HUES48 (cell line): ENCODE measurements around the gene DDX11.
"Not testable (repeated sequence)": the region's sequence is repeated elsewhere in the genome, so short reads cannot be mapped to it uniquely, and the experiment has no call there.

ENCODE experiments used
- H3K27ac ChIP-seq: one replicate; pipeline ENCODE4 v1.7.0; 2013; ENCODE audit warnings: low read depth, low read length, inconsistent platforms
- H3K27me3 ChIP-seq: 2 replicates; pipeline ENCODE4 v1.6.1; 2013; ENCODE audit warnings: mild to moderate bottlenecking, low read length; ENCODE audit not compliant: control insufficient read depth, insufficient read depth
- H3K36me3 ChIP-seq: 2 replicates; pipeline ENCODE4 v1.6.1; 2013; ENCODE audit warnings: low read length; ENCODE audit not compliant: control insufficient read depth, insufficient read depth
- H3K4me1 ChIP-seq: 2 replicates; pipeline ENCODE4 v1.6.1; 2013; ENCODE audit warnings: mild to moderate bottlenecking, low read length; ENCODE audit not compliant: control insufficient read depth, insufficient read depth
- H3K4me3 ChIP-seq: 2 replicates; pipeline ENCODE4 v1.5.1; 2013; ENCODE audit warnings: mild to moderate bottlenecking, low read depth, low read length
- H3K9ac ChIP-seq: 2 replicates; pipeline ENCODE4 v1.6.1; 2013; ENCODE audit warnings: mild to moderate bottlenecking, low read depth, low read length, moderate library complexity
- H3K9me3 ChIP-seq: 2 replicates; pipeline ENCODE4 v1.6.1; 2013; ENCODE audit warnings: low read length; ENCODE audit not compliant: control insufficient read depth, insufficient read depth

Gene DDX11

GRCh38 chr12:31073527-31074332 lies at the start of gene DDX11:
Gene DDX11 (plus strand): TSS chr12:31073860. CDS start chr12:31078394, 4,534 bp downstream.
- peak within 1 kb of the TSS; percentile 95 for H3K27ac ChIP-seq
- H3K9ac ChIP-seq = peak within 1 kb of the TSS; percentile 72
- not testable (repeated sequence) for H3K4me1 ChIP-seq, H3K9me3 ChIP-seq, H3K36me3 ChIP-seq, H3K27me3 ChIP-seq
- peak within 1 kb of the TSS; percentile 82 for H3K4me3 ChIP-seq

- Histone ChIP-seq H3K4me3 (no peak overlapping the region), H3K27me3 (no peaks in the 10 kb centered on the region), H3K4me1 (peaks cover 4% of the 10 kb centered on the region; the same call in 1 of the 2 replicates), H3K9ac (no peak overlapping the region), H3K9me3 (no peaks in the 10 kb centered on the region), H3K36me3 (no peaks in the 10 kb centered on the region), H3K27ac (no peak overlapping the region)
Observed at GRCh38 chr12:31026202-31026601, 47.5 kb upstream of the DDX11 start.

- H3K36me3 ChIP-seq, H3K27ac ChIP-seq: not testable (repeated sequence)
Observed at GRCh38 chr12:31027006-31027405, 46.7 kb upstream of the DDX11 start.

GRCh38 chr12:31029468-31029867 lies 44.2 kb upstream of the DDX11 start:
- Histone ChIP-seq H3K9me3 (no peaks in the 10 kb centered on the region), H3K4me3 (no peak overlapping the region), H3K36me3 (no peaks in the 10 kb centered on the region), H3K27ac (no peak overlapping the region), H3K4me1 (peaks cover 4% of the 10 kb centered on the region; the same call in 1 of the 2 replicates), H3K9ac (no peak overlapping the region), H3K27me3 (no peaks in the 10 kb centered on the region)

More at GRCh38 chr12:31027006-31027405, 46.7 kb upstream of the DDX11 start:
- H3K27me3 ChIP-seq, H3K9ac ChIP-seq, H3K4me3 ChIP-seq, H3K9me3 ChIP-seq, H3K4me1 ChIP-seq: not testable (repeated sequence)

GRCh38 chr12:31029916-31030562 lies 43.6 kb upstream of the DDX11 start:
- Histone ChIP-seq H3K36me3 (no peaks in the 10 kb centered on the region), H3K27me3 (no peaks in the 10 kb centered on the region), H3K9ac (no peak overlapping the region), H3K4me1 (peaks cover 4% of the 10 kb centered on the region; the same call in 1 of the 2 replicates), H3K9me3 (no peaks in the 10 kb centered on the region), H3K4me3 (no peak overlapping the region), H3K27ac (no peak overlapping the region)

- no peak overlapping the region for H3K4me3 ChIP-seq
- H3K4me1 ChIP-seq = peaks cover 4% of the 10 kb centered on the region; the same call in 1 of the 2 replicates
- H3K9ac ChIP-seq = no peak overlapping the region
- H3K27me3 ChIP-seq = no peaks in the 10 kb centered on the region
- no peaks in the 10 kb centered on the region for H3K36me3 ChIP-seq
- H3K27ac ChIP-seq = no peak overlapping the region
- no peaks in the 10 kb centered on the region for H3K9me3 ChIP-seq
Observed at GRCh38 chr12:31031951-31032335, 41.7 kb upstream of the DDX11 start.

GRCh38 chr12:31033146-31033545 lies 40.5 kb upstream of the DDX11 start:
- no peaks in the 10 kb centered on the region for H3K9me3 ChIP-seq
- H3K36me3 ChIP-seq = no peaks in the 10 kb centered on the region
- H3K9ac ChIP-seq = no peak overlapping the region
- H3K27me3 ChIP-seq = no peaks in the 10 kb centered on the region
- H3K4me3 ChIP-seq = no peak overlapping the region
- H3K27ac ChIP-seq = no peak overlapping the region
- peaks cover 4% of the 10 kb centered on the region; the same call in 1 of the 2 replicates for H3K4me1 ChIP-seq

- no peak overlapping the region for H3K4me3 ChIP-seq
- H3K4me1 ChIP-seq = peaks cover 4% of the 10 kb centered on the region; the same call in 1 of the 2 replicates
- no peak overlapping the region for H3K9ac ChIP-seq
- H3K9me3 ChIP-seq = no peaks in the 10 kb centered on the region
- H3K27ac ChIP-seq = no peak overlapping the region
- H3K36me3 ChIP-seq = no peaks in the 10 kb centered on the region
- no peaks in the 10 kb centered on the region for H3K27me3 ChIP-seq
Observed at GRCh38 chr12:31033681-31034080, 40.0 kb upstream of the DDX11 start.

GRCh38 chr12:31034372-31034771 lies 39.3 kb upstream of the DDX11 start:
- Histone ChIP-seq H3K9ac (no peak overlapping the region), H3K4me1 (peaks cover 3% of the 10 kb centered on the region; the same call in 1 of the 2 replicates), H3K36me3 (no peaks in the 10 kb centered on the region), H3K4me3 (no peak overlapping the region), H3K27ac (no peak overlapping the region), H3K9me3 (no peaks in the 10 kb centered on the region), H3K27me3 (no peaks in the 10 kb centered on the region)

- Histone ChIP-seq H3K27ac (no peak overlapping the region), H3K36me3 (no peaks in the 10 kb centered on the region), H3K9ac (no peak overlapping the region), H3K9me3 (no peaks in the 10 kb centered on the region), H3K4me3 (no peak overlapping the region), H3K4me1 (no peaks in the 10 kb centered on the region), H3K27me3 (no peaks in the 10 kb centered on the region)
Observed at GRCh38 chr12:31035226-31035625, 38.4 kb upstream of the DDX11 start.

- H3K9me3 ChIP-seq = no peaks in the 10 kb centered on the region
Observed at GRCh38 chr12:31035967-31036665, 37.5 kb upstream of the DDX11 start.

More at GRCh38 chr12:31035967-31036665, 37.5 kb upstream of the DDX11 start:
- H3K9ac ChIP-seq = no peak overlapping the region
- H3K36me3 ChIP-seq = no peaks in the 10 kb centered on the region
- H3K27me3 ChIP-seq = no peaks in the 10 kb centered on the region
- no peak overlapping the region for H3K4me3 ChIP-seq
- H3K27ac ChIP-seq = no peak overlapping the region
- H3K4me1 ChIP-seq = no peaks in the 10 kb centered on the region
